Testis (tissue), 3 donors: Measurements from ENCODE around the gene ERCC8. TPM values are rescaled to one million over a fixed set of nuclear protein-coding genes. Genes with fewer than 3 reads are reported as not detected.

Experiments
- DNase-seq: peaks from one replicate; pipeline ENCODE4 v3.0.0-alpha.2; 2019
- H3K27ac ChIP-seq, 2 donors: fragments of 200-600 bp; sonication (generic); one replicate each; pipeline ENCODE4 v1.5.1; 2019
- H3K27me3 ChIP-seq: fragments of 200-600 bp; sonication (generic); one replicate; pipeline ENCODE4 v1.5.1; 2019
- H3K36me3 ChIP-seq: fragments of 200-600 bp; sonication (generic); one replicate; pipeline ENCODE4 v1.5.1; 2017; ENCODE audit warnings: low read depth; ENCODE audit errors: missing control alignments
- H3K4me1 ChIP-seq: fragments of 200-600 bp; sonication (generic); one replicate; pipeline ENCODE4 v1.5.1; 2019
- H3K4me3 ChIP-seq, 2 donors: fragments of 200-600 bp; sonication (generic); one replicate each; pipeline ENCODE4 v1.5.1; 2017 to 2019
- H3K9me3 ChIP-seq: fragments of 200-600 bp; sonication (generic); one replicate; pipeline ENCODE4 v1.5.1; 2017
- CTCF ChIP-seq, 3 experiments: fragments of 450-650 bp in 2 of 3; fragments of 200-600 bp in 1 of 3; sonication (generic) in 1 of 3; IDR thresholded peaks; one replicate each; pipeline ENCODE4 v1.5.1; 2016 to 2019; ENCODE audit warnings: antibody characterized with exemption in 3 of 3, mild to moderate bottlenecking in 2 of 3, moderate library complexity in 1 of 3
- POLR2A ChIP-seq: fragments of 450-650 bp; IDR thresholded peaks from one replicate; pipeline ENCODE4 v1.6.1; 2017; ENCODE audit warnings: antibody characterized with exemption, mild to moderate bottlenecking, moderate library complexity
- WGBS, 2 donors: methylation state at CpG; one replicate each; pipeline ENCODE4 v1.1.5; 2018; 5-methylcytosine and 5-hydroxymethylcytosine counted together
- intact Hi-C: fragments of 100-400 bp; cut with DNase I; formaldehyde crosslinking; loops from one replicate; pipeline ENCODE4 v1.15.1; 2023; ENCODE audit warnings: low total_unique reads
- polyA plus RNA-seq: library from polyadenylated mRNA; stranded (reverse); fragments of 350-450 nt; fragmentation: Illumina TruSeq; extraction: RNeasy Lipid Tissue Mini Kit (QIAGEN cat#74804); gene quantifications from one replicate; pipeline ENCODE4 v1.2.3, GENCODE V29; 2014; ENCODE audit warnings: low read depth, low replicate concordance; ENCODE audit not compliant: insufficient read depth
- total RNA-seq, 2 donors: library from RNA; depleted of rRNA; stranded (reverse); fragments of >200 nt; gene quantifications; one replicate each; pipeline ENCODE4 v1.2.3, GENCODE V29; 2016

ERCC8 gene
- total and polyA plus RNA-seq, 3 donors from 2014 or later = 16.0 to 18.5 (median 16.4) TPM

- Histone ChIP-seq H3K27me3 (no peaks in the 10 kb centered on the region), H3K36me3 (no peaks in the 10 kb centered on the region), H3K27ac (no peak overlapping the region), H3K4me1 (no peaks in the 10 kb centered on the region), H3K4me3 (no peak overlapping the region), H3K9me3 (no peaks in the 10 kb centered on the region)
- intact Hi-C loops = no loop called here
- no peak for DNase-seq
- TF ChIP-seq POLR2A = no peak
- no peak for TF ChIP-seq CTCF (IDR thresholded peaks at IDR 0.05)
- 79 to 83% methylated on average over 6 of the region's 6 CpGs for WGBS, 2 donors
Measured at GRCh38 chr5:60929024-60929423, 15.8 kb downstream of the ERCC8 start.

- H3K9me3 ChIP-seq = no peaks in the 10 kb centered on the region
- TF ChIP-seq CTCF (IDR thresholded peaks at IDR 0.05) (no peak), POLR2A (no peak)
- H3K27ac ChIP-seq = no peak overlapping the region
- H3K4me1 ChIP-seq = no peaks in the 10 kb centered on the region
- no peak for DNase-seq
- H3K4me3 ChIP-seq = no peak overlapping the region
- H3K36me3 ChIP-seq = no peaks in the 10 kb centered on the region
- intact Hi-C loops = no loop called here
- H3K27me3 ChIP-seq = no peaks in the 10 kb centered on the region
Measured at GRCh38 chr5:60927450-60927849, 17.4 kb downstream of the ERCC8 start.

GRCh38 chr5:60918466-60918865 is 26.4 kb downstream of the ERCC8 start:
- no peak for DNase-seq
- 88 to 92% methylated on average over 2 of the region's 2 CpGs for WGBS, 2 donors
- Histone ChIP-seq H3K36me3 (no peaks in the 10 kb centered on the region), H3K9me3 (no peaks in the 10 kb centered on the region), H3K4me1 (no peaks in the 10 kb centered on the region), H3K27ac (no peak overlapping the region), H3K27me3 (no peaks in the 10 kb centered on the region), H3K4me3 (no peak overlapping the region)
- no peak for TF ChIP-seq CTCF (IDR thresholded peaks at IDR 0.05)
- no peak for TF ChIP-seq POLR2A
- intact Hi-C loops = no loop called here

- Histone ChIP-seq H3K27me3 (no peaks in the 10 kb centered on the region), H3K4me1 (no peaks in the 10 kb centered on the region), H3K36me3 (no peaks in the 10 kb centered on the region), H3K9me3 (no peaks in the 10 kb centered on the region), H3K4me3 (no peak overlapping the region), H3K27ac (no peak overlapping the region)
- DNase-seq = no peak
- intact Hi-C loops = no loop called here
- TF ChIP-seq CTCF (IDR thresholded peaks at IDR 0.05) (no peak), POLR2A (no peak)
Measured at GRCh38 chr5:60916646-60917045, 28.2 kb downstream of the ERCC8 start.

- intact Hi-C loops = no loop called here
- no peaks in the 10 kb centered on the region for H3K9me3 ChIP-seq
- H3K27ac ChIP-seq = no peak overlapping the region
- DNase-seq = no peak
- no peaks in the 10 kb centered on the region for H3K4me1 ChIP-seq
- no peak overlapping the region for H3K4me3 ChIP-seq
- TF ChIP-seq CTCF (IDR thresholded peaks at IDR 0.05) = no peak
- no peak for TF ChIP-seq POLR2A
- no peaks in the 10 kb centered on the region for H3K36me3 ChIP-seq
- H3K27me3 ChIP-seq = no peaks in the 10 kb centered on the region
- 87 to 88% methylated on average over 4 of the region's 4 CpGs for WGBS, 2 donors
Measured at GRCh38 chr5:60903356-60903755, 41.5 kb downstream of the ERCC8 start.
